ENCODE data around the gene ITIH4. TPM values are rescaled to one million over a fixed set of nuclear protein-coding genes. Genes with fewer than 3 reads are reported as not detected.

The ITIH4 gene
- total RNA-seq, 1 experiment from 2014 or later, result 1.7 TPM

DNA sequence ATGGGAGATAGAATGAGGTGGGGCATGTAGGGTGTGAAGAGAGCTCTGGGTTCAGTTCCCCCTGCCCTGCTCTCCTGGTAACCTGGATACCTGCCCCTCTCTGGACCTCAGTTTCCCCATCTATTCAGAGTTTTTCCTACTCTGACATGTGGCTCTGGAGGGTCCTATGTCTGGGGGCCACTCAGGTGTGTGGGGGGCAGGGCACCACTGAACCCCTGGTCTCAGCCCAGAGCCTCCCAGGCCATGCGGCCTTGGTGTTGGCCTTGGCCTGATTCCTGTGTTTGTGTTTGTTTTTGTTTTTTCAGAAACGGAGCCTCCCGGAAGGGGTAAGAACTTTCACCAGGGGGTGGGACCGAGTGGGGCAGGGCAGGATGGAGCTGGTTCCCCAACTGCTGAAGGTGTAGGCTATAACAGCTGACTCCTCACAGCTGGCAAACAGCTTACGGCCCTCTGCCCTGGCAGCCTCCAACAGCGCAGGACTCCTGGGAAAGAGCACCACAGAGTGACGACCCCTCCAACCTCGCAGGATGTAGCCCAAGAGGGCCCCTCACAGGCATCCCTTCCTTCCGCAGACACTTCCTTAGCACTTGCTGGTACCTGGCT is 35.1 kb downstream of the ITIH4 start:
- no peaks in the 10 kb centered on the region for H3K36me3 ChIP-seq (ENCODE audit: insufficient read depth, low read length, poor library complexity, severe bottlenecking)

DNA sequence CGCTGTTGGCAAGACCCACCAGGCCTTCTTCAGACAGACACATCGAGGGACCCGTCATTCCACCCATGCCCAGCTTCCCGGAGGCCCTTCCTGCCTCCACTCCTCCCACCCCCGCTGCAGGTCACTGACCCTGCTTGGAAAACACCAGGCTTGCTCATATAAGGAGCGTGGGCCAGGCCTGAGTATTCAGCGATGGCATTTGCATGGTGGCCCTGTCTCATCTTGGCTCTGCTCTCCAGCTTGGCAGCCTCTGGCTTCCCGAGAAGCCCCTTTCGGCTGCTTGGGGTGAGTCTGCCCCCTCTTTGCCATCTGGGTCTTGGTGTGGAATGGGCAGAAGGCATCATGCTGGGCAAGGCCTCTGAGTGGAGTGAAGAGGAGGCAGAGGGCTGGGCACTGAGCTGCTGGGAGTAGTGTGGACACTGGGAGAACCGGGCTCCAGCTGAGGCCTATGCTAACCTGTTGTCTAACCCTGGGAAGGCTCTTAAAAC is 35.8 kb downstream of the ITIH4 start, which contains the start of gene ITIH3:
TSS of gene ITIH3 (plus strand) at position 185 of the 488 bp plus-strand sequence. CDS start at position 193, 8 bp downstream.
- Histone ChIP-seq H3K9me3 (ENCODE audit: low read depth, low read length, poor library complexity, severe bottlenecking) (no peaks in the 10 kb centered on the region), H3K36me3 (ENCODE audit: insufficient read depth, low read length, poor library complexity, severe bottlenecking) (no peaks in the 10 kb centered on the region), H3K27me3 (replicated peaks; ENCODE audit: insufficient read depth, low read depth, low read length, poor library complexity) (no peaks in the 10 kb centered on the region), H3K4me3 (ENCODE audit: low read depth, low read length, poor library complexity, severe bottlenecking) (no peak within 1 kb of the TSS), H3K4me1 (ENCODE audit: insufficient read depth, low read length, poor library complexity, severe bottlenecking) (no peaks in the 10 kb centered on the region), H3K27ac (ENCODE audit: low read depth, low read length, poor library complexity, severe bottlenecking) (no peak within 1 kb of the TSS)
- intact Hi-C loops (cut with micrococcal nuclease; ENCODE audit: unreplicated experiment), result no loop called here
- TF ChIP-seq EZH2 (IDR thresholded peaks at IDR 0.05; ENCODE audit: borderline replicate concordance, low read depth, low read length, poor library complexity, severe bottlenecking), result no peak
- TF ChIP-seq, protein P1, sequence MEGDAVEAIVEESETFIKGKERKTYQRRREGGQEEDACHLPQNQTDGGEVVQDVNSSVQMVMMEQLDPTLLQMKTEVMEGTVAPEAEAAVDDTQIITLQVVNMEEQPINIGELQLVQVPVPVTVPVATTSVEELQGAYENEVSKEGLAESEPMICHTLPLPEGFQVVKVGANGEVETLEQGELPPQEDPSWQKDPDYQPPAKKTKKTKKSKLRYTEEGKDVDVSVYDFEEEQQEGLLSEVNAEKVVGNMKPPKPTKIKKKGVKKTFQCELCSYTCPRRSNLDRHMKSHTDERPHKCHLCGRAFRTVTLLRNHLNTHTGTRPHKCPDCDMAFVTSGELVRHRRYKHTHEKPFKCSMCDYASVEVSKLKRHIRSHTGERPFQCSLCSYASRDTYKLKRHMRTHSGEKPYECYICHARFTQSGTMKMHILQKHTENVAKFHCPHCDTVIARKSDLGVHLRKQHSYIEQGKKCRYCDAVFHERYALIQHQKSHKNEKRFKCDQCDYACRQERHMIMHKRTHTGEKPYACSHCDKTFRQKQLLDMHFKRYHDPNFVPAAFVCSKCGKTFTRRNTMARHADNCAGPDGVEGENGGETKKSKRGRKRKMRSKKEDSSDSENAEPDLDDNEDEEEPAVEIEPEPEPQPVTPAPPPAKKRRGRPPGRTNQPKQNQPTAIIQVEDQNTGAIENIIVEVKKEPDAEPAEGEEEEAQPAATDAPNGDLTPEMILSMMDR (conservative IDR thresholded peaks at IDR 0.05; ENCODE audit: low read depth, low read length), result no peak
- no TSS peak for BruUV-seq (replicated peaks)
- no peak for DNase-seq (ENCODE audit: low spot score)
- CTCF ChIA-PET, result no interaction called here
- POLR2A ChIA-PET (ENCODE audit: low non-redundant PET), result no interaction called here

More for the DNA sequence above, 35.1 kb downstream of the ITIH4 start:
- H3K27ac ChIP-seq (ENCODE audit: low read depth, low read length, poor library complexity, severe bottlenecking), result no peak overlapping the region
- H3K4me3 ChIP-seq (ENCODE audit: low read depth, low read length, poor library complexity, severe bottlenecking), result no peak overlapping the region
- H3K27me3 ChIP-seq (replicated peaks; ENCODE audit: insufficient read depth, low read depth, low read length, poor library complexity), result no peaks in the 10 kb centered on the region
- H3K9me3 ChIP-seq (ENCODE audit: low read depth, low read length, poor library complexity, severe bottlenecking), result no peaks in the 10 kb centered on the region
- no peaks in the 10 kb centered on the region for H3K4me1 ChIP-seq (ENCODE audit: insufficient read depth, low read length, poor library complexity, severe bottlenecking)
- DNase-seq (ENCODE audit: low spot score), result no peak
- CTCF ChIA-PET, result no interaction called here
- TF ChIP-seq EZH2 (IDR thresholded peaks at IDR 0.05; ENCODE audit: borderline replicate concordance, low read depth, low read length, poor library complexity, severe bottlenecking), result no peak
- TF ChIP-seq, protein P1 (conservative IDR thresholded peaks at IDR 0.05; ENCODE audit: low read depth, low read length), result no peak
- BruUV-seq (replicated peaks), result no TSS peak
- POLR2A ChIA-PET (ENCODE audit: low non-redundant PET), result no interaction called here
- intact Hi-C loops (cut with micrococcal nuclease; ENCODE audit: unreplicated experiment), result no loop called here

DNA sequence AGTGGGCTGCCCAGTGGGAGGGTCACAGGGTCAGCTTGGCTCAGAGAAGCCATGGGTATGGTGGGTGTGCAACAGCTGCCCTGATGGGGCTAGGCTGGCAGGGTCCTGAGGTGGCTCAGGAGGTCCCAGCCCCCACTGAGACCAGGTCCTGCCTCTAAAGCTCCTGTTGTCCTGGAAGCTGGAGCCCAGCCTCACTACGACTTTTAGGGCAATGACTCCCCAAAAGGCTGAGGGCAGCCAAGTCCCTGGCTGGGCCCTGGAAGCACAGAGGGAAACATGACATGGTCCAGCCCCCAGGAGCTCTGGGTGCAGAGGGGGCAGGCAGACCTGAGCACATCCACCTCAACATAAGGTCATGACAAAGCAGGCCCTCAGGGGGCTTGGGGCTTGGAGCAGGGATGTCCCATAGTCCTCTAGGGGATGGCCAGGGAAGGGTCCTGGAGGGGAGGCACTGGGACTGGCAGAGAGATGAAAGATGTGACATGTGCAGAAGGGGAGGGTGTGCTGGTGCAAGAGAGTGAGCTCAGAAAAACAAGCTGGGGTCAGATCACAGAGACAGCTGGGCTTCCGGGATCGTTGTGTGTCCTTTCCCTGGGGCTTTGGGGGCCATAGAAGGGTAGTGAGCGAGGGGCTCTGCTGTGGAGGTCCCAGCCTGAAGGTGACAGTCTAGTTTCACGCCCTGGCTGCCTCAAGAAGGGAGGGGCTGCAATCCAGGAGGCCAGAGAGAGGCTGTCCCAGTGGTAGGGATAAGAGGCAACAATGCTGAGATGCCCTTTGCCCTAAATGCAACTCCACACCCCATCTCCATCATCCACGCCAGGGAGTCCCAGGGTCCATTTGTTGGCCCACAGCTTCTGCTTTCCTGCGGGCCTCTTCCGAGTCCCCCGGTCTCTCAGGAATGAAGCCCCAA is 36.5 kb downstream of the ITIH4 start:
- intact Hi-C loops (cut with micrococcal nuclease; ENCODE audit: unreplicated experiment), result no loop called here
- no peaks in the 10 kb centered on the region for H3K27me3 ChIP-seq (replicated peaks; ENCODE audit: insufficient read depth, low read depth, low read length, poor library complexity)
- no peaks in the 10 kb centered on the region for H3K36me3 ChIP-seq (ENCODE audit: insufficient read depth, low read length, poor library complexity, severe bottlenecking)
- ChIA-PET CTCF (no interaction called here), POLR2A (ENCODE audit: low non-redundant PET) (no interaction called here)
- no TSS peak for BruUV-seq (replicated peaks)
- DNase-seq (ENCODE audit: low spot score), result no peak
- H3K4me3 ChIP-seq (ENCODE audit: low read depth, low read length, poor library complexity, severe bottlenecking), result no peak overlapping the region
- no peak overlapping the region for H3K27ac ChIP-seq (ENCODE audit: low read depth, low read length, poor library complexity, severe bottlenecking)
- TF ChIP-seq EZH2 (IDR thresholded peaks at IDR 0.05; ENCODE audit: borderline replicate concordance, low read depth, low read length, poor library complexity, severe bottlenecking), result no peak
- TF ChIP-seq, protein P1 (conservative IDR thresholded peaks at IDR 0.05; ENCODE audit: low read depth, low read length), result no peak
- H3K9me3 ChIP-seq (ENCODE audit: low read depth, low read length, poor library complexity, severe bottlenecking), result no peaks in the 10 kb centered on the region
- H3K4me1 ChIP-seq (ENCODE audit: insufficient read depth, low read length, poor library complexity, severe bottlenecking), result no peaks in the 10 kb centered on the region
